Fibroblast of lung (primary cell): ENCODE results near the gene ATG5.

Experiments
- EZH2 ChIP-seq: IDR thresholded peaks from 2 replicates; pipeline ENCODE4 v1.5.1; 2012; ENCODE audit warnings: low read length, control low read depth, mild to moderate bottlenecking; ENCODE audit errors: missing control alignments
- TF ChIP-seq, protein P1 (sequence below), 2 donors: IDR thresholded peaks in 1 of 2; conservative IDR thresholded peaks in 1 of 2; 1 replicate in 1 of 2; 2 replicates in 1 of 2; pipeline ENCODE4 v1.5.1; 2011 to 2012; ENCODE audit warnings: low read length in 2 of 2, control low read depth in 1 of 2, inconsistent platforms in 1 of 2, low read depth in 1 of 2, mild to moderate bottlenecking in 1 of 2

DNA sequence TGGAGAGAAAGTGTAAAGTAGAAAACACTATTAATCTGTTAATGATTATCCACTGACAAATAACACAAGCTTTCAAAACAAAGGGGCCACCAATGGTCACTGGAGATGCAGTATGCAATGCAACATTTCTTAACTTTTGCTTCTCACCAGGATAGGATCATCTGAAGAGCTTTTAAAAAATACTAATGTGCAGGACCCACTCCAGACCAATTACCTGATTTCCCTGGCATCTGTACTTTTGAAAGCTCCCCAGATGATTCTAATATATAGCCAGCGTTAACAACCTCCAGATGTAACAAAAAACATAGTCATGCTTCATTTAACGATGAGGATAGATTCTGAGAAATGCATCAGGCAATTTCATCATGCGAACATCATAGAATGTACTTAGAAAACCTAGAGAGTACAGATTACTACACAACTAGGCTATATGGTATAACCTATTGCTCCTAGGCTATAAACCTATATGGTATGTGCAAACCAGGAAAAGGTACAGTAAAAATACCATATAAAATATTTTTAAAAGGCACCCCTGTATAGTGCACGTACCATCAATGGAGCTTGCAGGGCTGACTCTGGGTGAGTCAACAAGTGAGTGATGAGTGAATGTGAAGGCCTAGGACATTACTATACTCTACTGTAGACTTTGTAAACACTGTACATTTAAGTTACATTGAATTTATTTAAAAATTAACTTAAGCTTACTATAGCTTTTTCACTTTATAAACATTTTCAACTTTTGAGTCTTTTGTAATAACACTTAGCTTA lies 69.2 kb downstream of the ATG5 start:
- TF ChIP-seq, protein P1, sequence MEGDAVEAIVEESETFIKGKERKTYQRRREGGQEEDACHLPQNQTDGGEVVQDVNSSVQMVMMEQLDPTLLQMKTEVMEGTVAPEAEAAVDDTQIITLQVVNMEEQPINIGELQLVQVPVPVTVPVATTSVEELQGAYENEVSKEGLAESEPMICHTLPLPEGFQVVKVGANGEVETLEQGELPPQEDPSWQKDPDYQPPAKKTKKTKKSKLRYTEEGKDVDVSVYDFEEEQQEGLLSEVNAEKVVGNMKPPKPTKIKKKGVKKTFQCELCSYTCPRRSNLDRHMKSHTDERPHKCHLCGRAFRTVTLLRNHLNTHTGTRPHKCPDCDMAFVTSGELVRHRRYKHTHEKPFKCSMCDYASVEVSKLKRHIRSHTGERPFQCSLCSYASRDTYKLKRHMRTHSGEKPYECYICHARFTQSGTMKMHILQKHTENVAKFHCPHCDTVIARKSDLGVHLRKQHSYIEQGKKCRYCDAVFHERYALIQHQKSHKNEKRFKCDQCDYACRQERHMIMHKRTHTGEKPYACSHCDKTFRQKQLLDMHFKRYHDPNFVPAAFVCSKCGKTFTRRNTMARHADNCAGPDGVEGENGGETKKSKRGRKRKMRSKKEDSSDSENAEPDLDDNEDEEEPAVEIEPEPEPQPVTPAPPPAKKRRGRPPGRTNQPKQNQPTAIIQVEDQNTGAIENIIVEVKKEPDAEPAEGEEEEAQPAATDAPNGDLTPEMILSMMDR (conservative IDR thresholded peaks at IDR 0.05 in 1 of 2, IDR thresholded peaks at IDR 0.05 in 1 of 2; ENCODE audit: low read depth in 1 of 2, low read length in 2 of 2): no peak
- no peak for TF ChIP-seq EZH2
